HepG2 (cell line): ENCODE results near the gene MCM8. TPM values are rescaled to one million over a fixed set of nuclear protein-coding genes. Genes with fewer than 3 reads are reported as not detected.

Source experiments
- ATAC-seq: fragments of 200-7000 bp; cut with Tn5 transposase; 3 replicates; pipeline ENCODE4 v1.9.1; 2020; ENCODE audit warnings: mild to moderate bottlenecking, moderate library complexity
- BruUV-seq: library from RNA; stranded (reverse); fragments of 400-500 nt; replicated peaks from 2 replicates; lab custom pipeline; 2021; lab: Mats Ljungman, UMichigan
- CTCF ChIA-PET: fragments of 300-600 bp; formaldehyde crosslinking; extraction: SDS; loops from one replicate; lab custom pipeline; 2021; ENCODE audit warnings: low total read pairs, inconsistent platforms, low intra/inter-chr PET ratio; lab: Yijun Ruan, JAX
- POLR2A ChIA-PET: fragments of 350-600 bp; sonication (Branson Sonifier 250); formaldehyde crosslinking; loops from one replicate; lab custom pipeline; 2020; ENCODE audit warnings: antibody characterized with exemption, inconsistent platforms; lab: Yijun Ruan, JAX
- DNase-seq: peaks from one replicate; pipeline ENCODE4 v3.0.0-alpha.2; 2015; ENCODE audit warnings: low spot score
- FAIRE-seq: peaks from 3 replicates; lab custom pipeline; 2011; peaks lifted over from hg19 to GRCh38; lab: Jason Lieb, UNC
- H2AFZ ChIP-seq: one replicate; pipeline ENCODE4 v1.6.1; 2011; ENCODE audit warnings: low read length, inconsistent platforms
- H3K27ac ChIP-seq: fragments of 300-600 bp; 3 replicates; pipeline ENCODE4 v1.8.0; 2011; ENCODE audit warnings: mixed run types, mild to moderate bottlenecking, mixed read lengths, low read length, inconsistent platforms; ENCODE audit not compliant: insufficient read depth; ENCODE audit errors: extremely low read length
- H3K27me3 ChIP-seq, 2 experiments: fragments of 200-600 bp in 1 of 2; 2 replicates in 1 of 2; 3 replicates in 1 of 2; pipeline versions ENCODE4 v1.6.0 to v1.8.0; 2011; ENCODE audit warnings: low read length in 2 of 2, mild to moderate bottlenecking in 2 of 2, moderate library complexity in 2 of 2, inconsistent platforms in 1 of 2; ENCODE audit not compliant: insufficient read depth in 2 of 2, control insufficient read depth in 1 of 2
- H3K36me3 ChIP-seq, 2 experiments: fragments of 200-600 bp in 1 of 2; replicated peaks in 1 of 2; 2 replicates in 1 of 2; 3 replicates in 1 of 2; pipeline versions ENCODE4 v1.5.1 to v1.8.0; 2011; ENCODE audit warnings: low read length in 2 of 2, inconsistent platforms in 1 of 2; ENCODE audit not compliant: insufficient read depth in 2 of 2, control insufficient read depth in 1 of 2
- H3K4me1 ChIP-seq: 2 replicates; pipeline ENCODE4 v1.5.1; 2012; ENCODE audit warnings: low read length, inconsistent platforms; ENCODE audit not compliant: insufficient read depth
- H3K4me2 ChIP-seq: 2 replicates; pipeline ENCODE4 v1.6.0; 2011; ENCODE audit warnings: low read depth, low read length, inconsistent platforms
- H3K4me3 ChIP-seq, 3 experiments: fragments of 200-600 bp in 1 of 3; sonication (generic), shearing (Covaris generic) in 1 of 3; replicated peaks in 1 of 3; 2 replicates each; pipeline ENCODE4 v1.5.1; 2011 to 2016; ENCODE audit warnings: low read length in 3 of 3, inconsistent platforms in 2 of 3, low read depth in 2 of 3, mild to moderate bottlenecking in 2 of 3, control low read depth in 1 of 3, mixed read lengths in 1 of 3; ENCODE audit not compliant: insufficient read depth in 1 of 3
- H3K79me2 ChIP-seq: one replicate; pipeline ENCODE4 v1.6.1; 2011; ENCODE audit warnings: low read length, inconsistent platforms; ENCODE audit not compliant: insufficient read depth
- H3K9ac ChIP-seq: 2 replicates; pipeline ENCODE4 v1.6.0; 2011; ENCODE audit warnings: mild to moderate bottlenecking, low read depth, low read length, inconsistent platforms; ENCODE audit not compliant: insufficient read depth
- H3K9me3 ChIP-seq: 2 replicates; pipeline ENCODE4 v1.5.1; 2012; ENCODE audit warnings: mild to moderate bottlenecking, low read length
- H4K20me1 ChIP-seq: 2 replicates; pipeline ENCODE4 v1.6.0; 2011; ENCODE audit warnings: inconsistent platforms, mild to moderate bottlenecking, low read length, moderate library complexity; ENCODE audit not compliant: insufficient read depth
- CEBPG ChIP-seq: IDR thresholded peaks from 2 replicates; pipeline ENCODE4 v1.6.1; 2016
- GATAD2A ChIP-seq: IDR thresholded peaks from 2 replicates; pipeline ENCODE4 v1.6.1; 2016
- HOXA3 ChIP-seq: sonication (generic); formaldehyde crosslinking; IDR thresholded peaks from 2 replicates; pipeline ENCODE4 v1.5.0; 2020; ENCODE audit warnings: missing genetic modification reagents
- KDM5A ChIP-seq: fragments of 200-600 bp; sonication (generic); IDR thresholded peaks from 2 replicates; pipeline ENCODE4 v1.7.0; 2018; ENCODE audit warnings: antibody characterized with exemption, mild to moderate bottlenecking, low read length, borderline replicate concordance
- MLLT10 ChIP-seq: sonication (generic); formaldehyde crosslinking; IDR thresholded peaks from 2 replicates; pipeline ENCODE4 v1.4.0; 2020; ENCODE audit warnings: missing genetic modification reagents
- NCOA5 ChIP-seq: sonication (generic); formaldehyde crosslinking; IDR thresholded peaks from 2 replicates; pipeline ENCODE4 v1.4.0; 2020; ENCODE audit warnings: missing genetic modification reagents
- POLR2A ChIP-seq, 2 experiments: IDR thresholded peaks; 2 replicates each; pipeline ENCODE4 v1.6.1; 2011; ENCODE audit warnings: low read depth in 2 of 2, low read length in 2 of 2, mild to moderate bottlenecking in 1 of 2, moderate library complexity in 1 of 2; ENCODE audit not compliant: insufficient read depth in 1 of 2
- POLR2AphosphoS5 ChIP-seq: IDR thresholded peaks from 2 replicates; pipeline ENCODE4 v1.6.1; 2012; ENCODE audit warnings: low read depth, low read length
- RBM22 ChIP-seq: fragments of 200-400 bp; formaldehyde crosslinking; optimal IDR thresholded peaks from 2 replicates; pipeline ENCODE3; 2017; ENCODE audit warnings: mild to moderate bottlenecking, low read length, moderate library complexity
- ZFP36 ChIP-seq: fragments of 150-350 bp; IDR thresholded peaks from 2 replicates; pipeline ENCODE4 v1.6.1; 2018; ENCODE audit warnings: borderline replicate concordance, low read length, low read depth; ENCODE audit not compliant: partially characterized antibody
- ZNF552 ChIP-seq: sonication (generic); formaldehyde crosslinking; IDR thresholded peaks from 2 replicates; pipeline ENCODE4 v1.9.0; 2022; ENCODE audit warnings: missing genetic modification reagents, mild to moderate bottlenecking, borderline replicate concordance
- ZNF589 ChIP-seq: sonication (generic); formaldehyde crosslinking; conservative IDR thresholded peaks from 2 replicates; pipeline ENCODE4 v1.8.0; 2022; ENCODE audit warnings: mild to moderate bottlenecking, moderate library complexity, missing genetic modification reagents
- WGBS: methylation state at CpG from one replicate; pipeline ENCODE4 v1.1.6; 2017; ENCODE audit warnings: low lambda C conversion rate; 5-methylcytosine and 5-hydroxymethylcytosine counted together
- in situ Hi-C: cut with HindIII; loops from 2 replicates; pipeline ENCODE4 v1.10.0; 2017; ENCODE audit warnings: low pct_unique_long_range_greater_than_20kb; ENCODE audit not compliant: extremely low pct_ligation_motif_present
- intact Hi-C: fragments of 100-400 bp; cut with micrococcal nuclease; formaldehyde crosslinking; loops from one replicate; pipeline ENCODE4 v1.10.0; 2022; ENCODE audit not compliant: unreplicated experiment
- polyA plus RNA-seq, 8 experiments: library from polyadenylated mRNA; depleted of rRNA in 3 of 8; stranded (reverse) in 7 of 8; unstranded in 1 of 8; fragments of >200 nt; fragmentation: Illumina TruSeq in 4 of 8; extraction: Trizol in 4 of 8; gene quantifications; 2 replicates each; pipeline versions ENCODE4 v1.2.1 to v1.2.3, GENCODE V29; 2011 to 2016; ENCODE audit warnings: low read depth in 4 of 8, missing spikeins in 1 of 8, mixed read lengths in 1 of 8; ENCODE audit not compliant: insufficient read depth in 1 of 8
- total RNA-seq, 5 experiments: library from RNA; depleted of rRNA; stranded (reverse); fragments of >200 nt; fragmentation: Illumina TruSeq; extraction: Trizol; gene quantifications; 2 replicates each; pipeline ENCODE4 v1.2.3, GENCODE V29; 2016; ENCODE audit warnings: low read depth in 1 of 5

Gene MCM8
- total and polyA plus RNA-seq, 2 of the 13 experiments (the other 11 are each of a cell fraction or from before 2014, with no cell fraction given), result 11.5 to 59.3 TPM

GRCh38 chr20:6039766-6040165, 89.3 kb downstream of the MCM8 start:
- H3K9me3 ChIP-seq, result no peaks in the 10 kb centered on the region
- TF ChIP-seq RBM22 (peak; percentile 63), GATAD2A (no peak), ZNF589 (CRISPR knock-in tag) (no peak), HOXA3 (CRISPR knock-in tag) (no peak), KDM5A (no peak)
- no peak overlapping the region for H2AFZ ChIP-seq
- H3K4me2 ChIP-seq, result no peak overlapping the region
- H3K9ac ChIP-seq, result no peak overlapping the region
- intact Hi-C loops (no loop called here), in situ Hi-C loops (no loop called here)
- peaks cover 9% of the 10 kb centered on the region; the same call in 1 of the 2 replicates for H4K20me1 ChIP-seq
- no peak overlapping the region for H3K27ac ChIP-seq
- ChIA-PET CTCF (no interaction called here), POLR2A (no interaction called here)
- H3K36me3 ChIP-seq, result peaks cover 28 to 59% of the 10 kb centered on the region in 2 experiments
- no peaks in the 10 kb centered on the region for H3K79me2 ChIP-seq
- ATAC-seq (no peak), DNase-seq (no peak), FAIRE-seq (no peak)
- H3K4me1 ChIP-seq, result no peaks in the 10 kb centered on the region
- WGBS, result 96% methylated on average over 5 of the region's 5 CpGs
- H3K27me3 ChIP-seq, result no peaks in the 10 kb centered on the region
- no TSS peak for BruUV-seq
- no peak overlapping the region for H3K4me3 ChIP-seq

GRCh38 chr20:6040540-6040939, 90.1 kb downstream of the MCM8 start:
- no TSS peak for BruUV-seq

More at GRCh38 chr20:6040540-6040939, 90.1 kb downstream of the MCM8 start:
- no peak overlapping the region for H3K27ac ChIP-seq
- peaks cover 28 to 57% of the 10 kb centered on the region in 2 experiments for H3K36me3 ChIP-seq
- H3K9me3 ChIP-seq, result no peaks in the 10 kb centered on the region
- no peak overlapping the region for H3K4me2 ChIP-seq
- WGBS, result 96% methylated on average over 8 of the region's 8 CpGs
- intact Hi-C loops, result no loop called here
- no peak for TF ChIP-seq ZFP36
- TF ChIP-seq CEBPG (CRISPR knock-in tag), result peak; percentile 48; the same call in 1 of the 2 replicates
- peak; percentile 25; the same call in 1 of the 2 replicates for TF ChIP-seq POLR2AphosphoS5
- TF ChIP-seq RBM22, result peak; percentile 97
- no peak for TF ChIP-seq NCOA5
- no peak for TF ChIP-seq MLLT10
- TF ChIP-seq POLR2A (IDR thresholded peaks at IDR 0.05; ENCODE audit: insufficient read depth in 1 of 2, low read depth in 2 of 2, low read length in 2 of 2), result peak in 1 of 2 experiments; percentile 30; a peak in 1 of 4 replicates
- TF ChIP-seq ZNF552 (CRISPR knock-in tag), result no peak
- TF ChIP-seq, all 625 proteins: peak for 4
- CTCF ChIA-PET, result no interaction called here
- H3K27me3 ChIP-seq, result no peaks in the 10 kb centered on the region
- DNase-seq, result no peak
- no peak overlapping the region for H2AFZ ChIP-seq
- no peaks in the 10 kb centered on the region for H3K79me2 ChIP-seq
- H3K9ac ChIP-seq, result no peak overlapping the region
- in situ Hi-C loops, result no loop called here
- H3K4me1 ChIP-seq, result no peaks in the 10 kb centered on the region
- ATAC-seq, result no peak
- POLR2A ChIA-PET, result interaction anchor here (0.6 to 1.0 kb wide), 2 partner anchors 32 to 226 kb away, joined by 3 to 4 read pairs; no protein-coding TSS in a partner anchor
- FAIRE-seq, result no peak
- peaks cover 9% of the 10 kb centered on the region; the same call in 1 of the 2 replicates for H4K20me1 ChIP-seq
- no peak overlapping the region for H3K4me3 ChIP-seq
